ENCODE measurements around the gene PHF21A. TPM values are rescaled to one million over a fixed set of nuclear protein-coding genes. Genes with fewer than 3 reads are reported as not detected.

PHF21A gene
- polyA plus RNA-seq, 1 donor (not counting 4 experiments of a cell fraction or from before 2014, with no cell fraction given): 16.1 TPM

DNA sequence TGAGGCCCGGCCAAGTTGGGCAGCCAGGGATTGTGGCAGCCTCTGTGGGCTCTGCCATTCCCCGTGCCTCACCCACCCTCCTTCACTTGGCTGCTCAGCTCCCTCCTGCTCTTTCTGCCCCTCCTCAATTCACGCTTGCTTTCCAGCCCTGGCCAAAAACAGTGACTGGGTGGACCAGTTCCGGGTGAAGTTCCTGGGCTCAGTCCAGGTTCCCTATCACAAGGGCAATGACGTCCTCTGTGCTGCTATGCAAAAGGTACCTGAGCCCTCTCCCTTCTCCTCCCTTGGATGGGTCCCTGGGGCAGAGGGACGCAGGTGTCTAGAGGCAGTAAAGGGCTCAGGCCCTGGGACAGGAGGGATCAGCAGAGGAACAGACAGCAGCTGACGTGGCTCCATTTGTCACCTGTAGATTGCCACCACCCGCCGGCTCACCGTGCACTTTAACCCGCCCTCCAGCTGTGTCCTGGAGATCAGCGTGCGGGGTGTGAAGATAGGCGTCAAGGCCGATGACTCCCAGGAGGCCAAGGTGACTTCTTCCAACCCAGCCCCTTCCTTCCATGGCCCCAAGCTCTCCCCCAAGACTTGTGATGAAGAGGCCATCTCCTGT lies 216.8 kb downstream of the PHF21A start:
- Histone ChIP-seq H3K27ac (ENCODE audit: control insufficient read depth, insufficient read depth, low read length) (no peak overlapping the region), H3K9me1 (ENCODE audit: control insufficient read depth, extremely low read depth, insufficient read depth, low read length) (no peaks in the 10 kb centered on the region), H3K4me3 (ENCODE audit: control insufficient read depth in 2 of 3, extremely low read depth in 1 of 3, insufficient read depth in 2 of 3, low read depth in 1 of 3, low read length in 3 of 3) (no peak overlapping the region), H3K4me1 (ENCODE audit: control insufficient read depth, extremely low read depth, insufficient read depth, low read length) (peaks cover 4% of the 10 kb centered on the region), H2AFZ (ENCODE audit: control insufficient read depth, low read length) (no peak overlapping the region), H4K20me1 (ENCODE audit: control insufficient read depth, extremely low read depth, insufficient read depth, low read length) (no peaks in the 10 kb centered on the region), H3K27me3 (ENCODE audit: control insufficient read depth, extremely low read depth, insufficient read depth, low read length) (peaks cover 18% of the 10 kb centered on the region), H3K9me3 (ENCODE audit: control insufficient read depth, low read depth, low read length) (no peaks in the 10 kb centered on the region), H3K36me3 (ENCODE audit: control insufficient read depth in 2 of 2, extremely low read depth in 1 of 2, insufficient read depth in 2 of 2, low read length in 2 of 2) (peaks cover 2 to 5% of the 10 kb centered on the region in 2 experiments), H3K79me2 (ENCODE audit: control insufficient read depth, insufficient read depth, low read length) (no peaks in the 10 kb centered on the region), H3K4me2 (ENCODE audit: control insufficient read depth, extremely low read depth, insufficient read depth, low read depth, low read length) (no peak overlapping the region), H3K9ac (ENCODE audit: control insufficient read depth, extremely low read depth, insufficient read depth, low read length) (no peak overlapping the region)
- dilution Hi-C loops (cut with MboI; ENCODE audit: extremely low pct_ligation_motif_present, low sequenced_read_pairs): no loop called here
- TF ChIP-seq, protein P1, sequence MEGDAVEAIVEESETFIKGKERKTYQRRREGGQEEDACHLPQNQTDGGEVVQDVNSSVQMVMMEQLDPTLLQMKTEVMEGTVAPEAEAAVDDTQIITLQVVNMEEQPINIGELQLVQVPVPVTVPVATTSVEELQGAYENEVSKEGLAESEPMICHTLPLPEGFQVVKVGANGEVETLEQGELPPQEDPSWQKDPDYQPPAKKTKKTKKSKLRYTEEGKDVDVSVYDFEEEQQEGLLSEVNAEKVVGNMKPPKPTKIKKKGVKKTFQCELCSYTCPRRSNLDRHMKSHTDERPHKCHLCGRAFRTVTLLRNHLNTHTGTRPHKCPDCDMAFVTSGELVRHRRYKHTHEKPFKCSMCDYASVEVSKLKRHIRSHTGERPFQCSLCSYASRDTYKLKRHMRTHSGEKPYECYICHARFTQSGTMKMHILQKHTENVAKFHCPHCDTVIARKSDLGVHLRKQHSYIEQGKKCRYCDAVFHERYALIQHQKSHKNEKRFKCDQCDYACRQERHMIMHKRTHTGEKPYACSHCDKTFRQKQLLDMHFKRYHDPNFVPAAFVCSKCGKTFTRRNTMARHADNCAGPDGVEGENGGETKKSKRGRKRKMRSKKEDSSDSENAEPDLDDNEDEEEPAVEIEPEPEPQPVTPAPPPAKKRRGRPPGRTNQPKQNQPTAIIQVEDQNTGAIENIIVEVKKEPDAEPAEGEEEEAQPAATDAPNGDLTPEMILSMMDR (optimal IDR thresholded peaks at IDR 0.05 in 1 of 3, IDR thresholded peaks at IDR 0.05 in 1 of 3, conservative IDR thresholded peaks at IDR 0.05 in 1 of 3; ENCODE audit: extremely low read depth in 1 of 3, insufficient read depth in 2 of 3, low read length in 3 of 3): no peak
- no peak for TF ChIP-seq EZH2 (IDR thresholded peaks at IDR 0.05; ENCODE audit: low read length)
- DNase-seq (ENCODE audit: low read depth, low spot score) (no peak), FAIRE-seq (no peak)

DNA sequence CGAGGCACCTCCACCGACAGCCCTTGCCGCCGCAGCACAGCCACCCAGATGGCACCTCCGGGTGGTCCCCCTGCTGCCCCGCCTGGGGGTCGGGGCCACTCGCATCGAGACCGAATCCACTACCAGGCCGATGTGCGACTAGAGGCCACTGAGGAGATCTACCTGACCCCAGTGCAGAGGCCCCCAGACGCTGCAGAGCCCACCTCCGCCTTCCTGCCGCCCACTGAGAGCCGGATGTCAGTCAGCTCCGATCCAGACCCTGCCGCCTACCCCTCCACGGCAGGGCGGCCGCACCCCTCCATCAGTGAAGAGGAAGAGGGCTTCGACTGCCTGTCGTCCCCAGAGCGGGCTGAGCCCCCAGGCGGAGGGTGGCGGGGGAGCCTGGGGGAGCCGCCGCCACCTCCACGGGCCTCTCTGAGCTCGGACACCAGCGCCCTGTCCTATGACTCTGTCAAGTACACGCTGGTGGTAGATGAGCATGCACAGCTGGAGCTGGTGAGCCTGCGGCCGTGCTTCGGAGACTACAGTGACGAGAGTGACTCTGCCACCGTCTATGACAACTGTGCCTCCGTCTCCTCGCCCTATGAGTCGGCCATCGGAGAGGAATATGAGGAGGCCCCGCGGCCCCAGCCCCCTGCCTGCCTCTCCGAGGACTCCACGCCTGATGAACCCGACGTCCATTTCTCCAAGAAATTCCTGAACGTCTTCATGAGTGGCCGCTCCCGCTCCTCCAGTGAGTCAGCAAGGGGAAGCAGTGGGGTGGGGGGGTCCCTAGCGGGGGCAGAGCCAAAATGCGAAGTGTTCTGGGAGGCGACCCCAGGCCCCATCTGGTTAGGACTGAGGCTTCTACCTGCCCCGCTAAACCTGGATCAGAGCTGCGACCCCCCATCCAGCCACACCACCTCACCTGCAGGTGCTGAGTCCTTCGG lies 218.5 kb downstream of the PHF21A start:
- Histone ChIP-seq H3K9ac (ENCODE audit: control insufficient read depth, extremely low read depth, insufficient read depth, low read length) (no peak overlapping the region), H3K79me2 (ENCODE audit: control insufficient read depth, insufficient read depth, low read length) (no peaks in the 10 kb centered on the region), H3K4me1 (ENCODE audit: control insufficient read depth, extremely low read depth, insufficient read depth, low read length) (peaks cover 7% of the 10 kb centered on the region), H4K20me1 (ENCODE audit: control insufficient read depth, extremely low read depth, insufficient read depth, low read length) (no peaks in the 10 kb centered on the region), H3K27me3 (ENCODE audit: control insufficient read depth, extremely low read depth, insufficient read depth, low read length) (peaks cover 19% of the 10 kb centered on the region), H3K36me3 (ENCODE audit: control insufficient read depth in 2 of 2, extremely low read depth in 1 of 2, insufficient read depth in 2 of 2, low read length in 2 of 2) (no peaks in the 10 kb centered on the region), H3K9me1 (ENCODE audit: control insufficient read depth, extremely low read depth, insufficient read depth, low read length) (no peaks in the 10 kb centered on the region), H3K4me3 (ENCODE audit: control insufficient read depth in 2 of 3, extremely low read depth in 1 of 3, insufficient read depth in 2 of 3, low read depth in 1 of 3, low read length in 3 of 3) (no peak overlapping the region), H3K27ac (ENCODE audit: control insufficient read depth, insufficient read depth, low read length) (no peak overlapping the region), H3K4me2 (ENCODE audit: control insufficient read depth, extremely low read depth, insufficient read depth, low read depth, low read length) (no peak overlapping the region), H2AFZ (ENCODE audit: control insufficient read depth, low read length) (no peak overlapping the region), H3K9me3 (ENCODE audit: control insufficient read depth, low read depth, low read length) (no peaks in the 10 kb centered on the region)
- FAIRE-seq (no peak), DNase-seq (ENCODE audit: low read depth, low spot score) (no peak)
- dilution Hi-C loops (cut with MboI; ENCODE audit: extremely low pct_ligation_motif_present, low sequenced_read_pairs): no loop called here
- no peak for TF ChIP-seq EZH2 (IDR thresholded peaks at IDR 0.05; ENCODE audit: low read length)
- TF ChIP-seq, protein P1 (optimal IDR thresholded peaks at IDR 0.05 in 1 of 3, IDR thresholded peaks at IDR 0.05 in 1 of 3, conservative IDR thresholded peaks at IDR 0.05 in 1 of 3; ENCODE audit: extremely low read depth in 1 of 3, insufficient read depth in 2 of 3, low read length in 3 of 3): no peak

All from keratinocyte (primary cell).